Measurements from ENCODE around the gene PSME1. TPM values are rescaled to one million over a fixed set of nuclear protein-coding genes. Genes with fewer than 3 reads are reported as not detected.

PSME1 gene
- total and polyA plus RNA-seq, 2 of the 4 experiments (the other 2 are of a cell fraction) = 42.8 to 106 TPM

DNA sequence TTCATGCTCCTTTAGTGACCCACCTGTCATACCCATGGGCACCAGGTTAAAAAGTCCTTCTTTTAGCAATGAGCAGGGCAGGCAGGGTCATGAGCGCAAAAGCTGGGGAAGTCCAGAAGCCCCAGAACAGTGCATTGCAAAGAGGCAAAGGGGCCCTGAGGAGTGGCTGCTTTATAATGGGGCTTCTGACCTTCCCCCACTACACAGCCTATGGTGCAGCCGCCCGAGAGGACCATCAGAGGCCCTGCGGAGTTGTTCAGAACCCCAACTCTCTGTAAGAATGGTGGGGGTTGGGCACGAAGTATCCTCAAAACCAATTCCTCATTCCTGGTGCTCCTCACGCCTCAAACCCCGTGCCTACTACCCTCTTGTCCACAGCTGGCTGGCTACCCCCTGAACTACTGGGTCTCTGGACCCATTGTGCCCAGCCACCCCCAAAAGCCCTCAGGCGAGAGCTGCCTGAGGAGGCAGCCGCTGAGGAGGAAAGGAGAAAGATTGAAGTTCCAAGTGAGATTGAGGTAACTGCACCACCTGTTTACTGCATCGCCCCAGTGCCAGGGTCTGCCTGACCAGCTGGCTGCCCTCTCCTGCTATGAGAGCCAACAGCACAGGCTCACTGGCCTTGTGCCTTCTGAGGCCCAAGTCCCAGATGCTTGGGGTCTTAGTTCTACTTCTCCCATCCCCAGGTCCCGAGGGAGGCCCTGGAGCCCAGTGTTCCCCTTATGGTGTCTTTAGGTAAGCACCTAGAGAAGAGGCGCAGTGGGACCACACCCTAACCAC is 42.6 kb downstream of the PSME1 start:
- Histone ChIP-seq H4K20me1 (ENCODE audit: insufficient read depth, low read length) (no peaks in the 10 kb centered on the region), H3K4me3 (ENCODE audit: insufficient read depth, low read depth, low read length) (no peak overlapping the region), H3K23ac (ENCODE audit: low read depth, low read length) (no peak overlapping the region), H3K18ac (ENCODE audit: low read depth, low read length) (no peak overlapping the region), H3K27ac (ENCODE audit: insufficient read depth, low read length) (no peak overlapping the region), H2AK5ac (ENCODE audit: low read depth, low read length) (no peak overlapping the region), H2BK120ac (ENCODE audit: low read depth, low read length) (no peak overlapping the region), H3K9me3 (ENCODE audit: control insufficient read depth, insufficient read depth, low read length) (no peaks in the 10 kb centered on the region), H4K8ac (ENCODE audit: low read depth in 2 of 2, low read length in 2 of 2) (no peak overlapping the region), H3K4me1 (ENCODE audit: control insufficient read depth, insufficient read depth, low read length) (peaks cover 2% of the 10 kb centered on the region; the same call in 1 of the 2 replicates), H3K9ac (ENCODE audit: low read depth, low read length) (no peak overlapping the region), H2BK15ac (ENCODE audit: low read depth, low read length) (no peak overlapping the region), H4K91ac (ENCODE audit: insufficient read depth, low read depth, low read length) (no peak overlapping the region), H2AK9ac (replicated peaks; ENCODE audit: low read depth, low read length, poor library complexity) (no peak overlapping the region), H4K5ac (ENCODE audit: low read depth, low read length) (no peak overlapping the region), H3K9me1 (ENCODE audit: insufficient read depth, low read length) (no peaks in the 10 kb centered on the region), H3K27me3 (ENCODE audit: control insufficient read depth, insufficient read depth, low read length) (no peaks in the 10 kb centered on the region), H2AFZ (replicated peaks; ENCODE audit: low read length, poor library complexity) (no peak overlapping the region), H3K79me1 (ENCODE audit: low read depth in 1 of 2, low read length in 2 of 2) (no peaks in the 10 kb centered on the region; a peak in 1 of 4 replicates), H3K4ac (ENCODE audit: low read depth, low read length) (no peak overlapping the region), H3K56ac (ENCODE audit: extremely low read depth, insufficient read depth, low read length) (no peak overlapping the region), H3K36me3 (ENCODE audit: control insufficient read depth, insufficient read depth, low read length) (peaks cover 62% of the 10 kb centered on the region), H3K14ac (replicated peaks; ENCODE audit: low read depth, low read length) (no peak overlapping the region), H2BK5ac (ENCODE audit: low read depth, low read length, poor library complexity, severe bottlenecking) (no peak overlapping the region), H3K4me2 (ENCODE audit: low read depth, low read length) (no peak overlapping the region), H2BK20ac (ENCODE audit: low read depth, low read length) (no peak overlapping the region)
- TF ChIP-seq NFE2L2 (IDR thresholded peaks at IDR 0.05; ENCODE audit: low read depth, low read length) (no peak), SMC3 (IDR thresholded peaks at IDR 0.05; ENCODE audit: low read depth, low read length) (no peak), MAFK (IDR thresholded peaks at IDR 0.05; ENCODE audit: low read depth, low read length) (no peak), FOS (IDR thresholded peaks at IDR 0.05; ENCODE audit: low read depth, low read length) (no peak), MXI1 (IDR thresholded peaks at IDR 0.05; ENCODE audit: borderline replicate concordance, low read depth, low read length) (no peak), BHLHE40 (IDR thresholded peaks at IDR 0.05; ENCODE audit: low read depth, low read length) (no peak), CHD1 (IDR thresholded peaks at IDR 0.05; ENCODE audit: low read depth, low read length) (no peak), MAZ (IDR thresholded peaks at IDR 0.05; ENCODE audit: borderline replicate concordance, low read depth, low read length) (no peak)
- TF ChIP-seq, protein P1, sequence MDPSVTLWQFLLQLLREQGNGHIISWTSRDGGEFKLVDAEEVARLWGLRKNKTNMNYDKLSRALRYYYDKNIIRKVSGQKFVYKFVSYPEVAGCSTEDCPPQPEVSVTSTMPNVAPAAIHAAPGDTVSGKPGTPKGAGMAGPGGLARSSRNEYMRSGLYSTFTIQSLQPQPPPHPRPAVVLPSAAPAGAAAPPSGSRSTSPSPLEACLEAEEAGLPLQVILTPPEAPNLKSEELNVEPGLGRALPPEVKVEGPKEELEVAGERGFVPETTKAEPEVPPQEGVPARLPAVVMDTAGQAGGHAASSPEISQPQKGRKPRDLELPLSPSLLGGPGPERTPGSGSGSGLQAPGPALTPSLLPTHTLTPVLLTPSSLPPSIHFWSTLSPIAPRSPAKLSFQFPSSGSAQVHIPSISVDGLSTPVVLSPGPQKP (IDR thresholded peaks at IDR 0.05; ENCODE audit: borderline replicate concordance, low read depth, low read length) = no peak
- TF ChIP-seq, protein P2, sequence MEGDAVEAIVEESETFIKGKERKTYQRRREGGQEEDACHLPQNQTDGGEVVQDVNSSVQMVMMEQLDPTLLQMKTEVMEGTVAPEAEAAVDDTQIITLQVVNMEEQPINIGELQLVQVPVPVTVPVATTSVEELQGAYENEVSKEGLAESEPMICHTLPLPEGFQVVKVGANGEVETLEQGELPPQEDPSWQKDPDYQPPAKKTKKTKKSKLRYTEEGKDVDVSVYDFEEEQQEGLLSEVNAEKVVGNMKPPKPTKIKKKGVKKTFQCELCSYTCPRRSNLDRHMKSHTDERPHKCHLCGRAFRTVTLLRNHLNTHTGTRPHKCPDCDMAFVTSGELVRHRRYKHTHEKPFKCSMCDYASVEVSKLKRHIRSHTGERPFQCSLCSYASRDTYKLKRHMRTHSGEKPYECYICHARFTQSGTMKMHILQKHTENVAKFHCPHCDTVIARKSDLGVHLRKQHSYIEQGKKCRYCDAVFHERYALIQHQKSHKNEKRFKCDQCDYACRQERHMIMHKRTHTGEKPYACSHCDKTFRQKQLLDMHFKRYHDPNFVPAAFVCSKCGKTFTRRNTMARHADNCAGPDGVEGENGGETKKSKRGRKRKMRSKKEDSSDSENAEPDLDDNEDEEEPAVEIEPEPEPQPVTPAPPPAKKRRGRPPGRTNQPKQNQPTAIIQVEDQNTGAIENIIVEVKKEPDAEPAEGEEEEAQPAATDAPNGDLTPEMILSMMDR (conservative IDR thresholded peaks at IDR 0.05; ENCODE audit: low read depth, low read length) = no peak
- no CpG with 5 or more reads among the region's 12 CpGs for WGBS, 2 experiments (ENCODE audit: extremely low coverage in 2 of 2, insufficient read length in 1 of 2)
- intact Hi-C loops (cut with micrococcal nuclease) = no loop called here
- DNase-seq (no peak), ATAC-seq (ENCODE audit: low read depth) (no peak)
- ChIA-PET CTCF (no interaction called here), POLR2A (ENCODE audit: unreplicated experiment) (no interaction called here)
- in situ Hi-C loops (cut with MboI; ENCODE audit: low sequenced_read_pairs) = no loop called here
- dilution Hi-C loops (cut with HindIII; ENCODE audit: low sequenced_read_pairs, unreplicated experiment) = no loop called here
- no TSS peak for BruUV-seq (replicated peaks)

Data from IMR-90 (cell line).